Caco-2 (cell line): Measurements from ENCODE around the gene DCST1. TPM values are rescaled to one million over a fixed set of nuclear protein-coding genes. Genes with fewer than 3 reads are reported as not detected.

Experiments
- BruUV-seq: library from RNA; stranded (reverse); fragments of 400-500 nt; replicated peaks from 2 replicates; lab custom pipeline; 2021; lab: Mats Ljungman, UMichigan
- CTCF ChIA-PET: fragments of 300-600 bp; sonication (Branson Sonifier 250); formaldehyde crosslinking; loops from one replicate; lab custom pipeline; 2022; ENCODE audit warnings: antibody characterized with exemption; lab: Charles Lee
- POLR2A ChIA-PET: fragments of 300-600 bp; sonication (Branson Sonifier 250); formaldehyde crosslinking; loops from one replicate; lab custom pipeline; 2022; ENCODE audit warnings: antibody characterized with exemption; lab: Charles Lee
- DNase-seq, 2 experiments: peaks; one replicate each; pipeline versions ENCODE4 v3.0.0 to v3.0.0-alpha.2; 2020 to 2022
- H3K27me3 ChIP-seq: replicated peaks from 2 replicates; pipeline ENCODE4 v1.6.0; 2011; ENCODE audit warnings: low read length; ENCODE audit not compliant: control insufficient read depth, insufficient read depth
- H3K36me3 ChIP-seq: 2 replicates; pipeline ENCODE4 v1.5.1; 2011; ENCODE audit warnings: low read length; ENCODE audit not compliant: control insufficient read depth, insufficient read depth
- H3K4me1 ChIP-seq: fragments of 250-450 bp; sonication (Bioruptor Pico); 2 replicates; pipeline ENCODE4 v1.5.1; 2020; ENCODE audit warnings: mild to moderate bottlenecking
- H3K4me3 ChIP-seq: 2 replicates; pipeline ENCODE4 v1.5.1; 2011; ENCODE audit warnings: low read depth, mild to moderate bottlenecking, control low read depth, low read length
- H3K9me3 ChIP-seq: fragments of 250-450 bp; sonication (Bioruptor Pico); 2 replicates; pipeline ENCODE4 v1.5.1; 2020; ENCODE audit warnings: mild to moderate bottlenecking, moderate library complexity
- H3K27ac Mint-ChIP-seq: one replicate; pipeline ENCODE4 v1.8.0; 2022; ENCODE audit warnings: mixed read lengths; ENCODE audit not compliant: unreplicated experiment
- H3K27me3 Mint-ChIP-seq: one replicate; pipeline ENCODE4 v1.8.0; 2022; ENCODE audit warnings: mixed read lengths; ENCODE audit not compliant: insufficient read depth, unreplicated experiment
- H3K36me3 Mint-ChIP-seq: one replicate; pipeline ENCODE4 v1.8.0; 2022; ENCODE audit warnings: mild to moderate bottlenecking, mixed read lengths; ENCODE audit not compliant: insufficient read depth, unreplicated experiment
- H3K4me1 Mint-ChIP-seq: one replicate; pipeline ENCODE4 v1.8.0; 2022; ENCODE audit warnings: low read depth, mixed read lengths; ENCODE audit not compliant: unreplicated experiment
- H3K4me3 Mint-ChIP-seq: one replicate; pipeline ENCODE4 v1.8.0; 2022; ENCODE audit warnings: mild to moderate bottlenecking, moderate library complexity, mixed read lengths; ENCODE audit not compliant: unreplicated experiment
- H3K9me3 Mint-ChIP-seq: one replicate; pipeline ENCODE4 v1.8.0; 2022; ENCODE audit warnings: mixed read lengths; ENCODE audit not compliant: unreplicated experiment
- intact Hi-C: fragments of 100-400 bp; cut with micrococcal nuclease; formaldehyde crosslinking; loops from one replicate; pipeline ENCODE4 v1.10.0; 2022; ENCODE audit not compliant: unreplicated experiment
- total RNA-seq: library from RNA; stranded (reverse); gene quantifications from 2 replicates; pipeline ENCODE4 v1.2.3, GENCODE V29; 2022
- TF ChIP-seq, protein P1 (sequence below), 2 experiments: fragments of 200-600 bp in 1 of 2; IDR thresholded peaks; 1 replicate in 1 of 2; 2 replicates in 1 of 2; pipeline versions ENCODE4 v1.5.1 to v1.8.0; 2011 to 2022; ENCODE audit warnings: antibody characterized with exemption in 1 of 2, control low read depth in 1 of 2, inconsistent platforms in 1 of 2, low read depth in 1 of 2, low read length in 1 of 2, mild to moderate bottlenecking in 1 of 2, moderate library complexity in 1 of 2; ENCODE audit not compliant: insufficient read depth in 1 of 2, severe bottlenecking in 1 of 2, unreplicated experiment in 1 of 2

Gene DCST1
- total RNA-seq, 1 experiment from 2014 or later = not detected

DNA sequence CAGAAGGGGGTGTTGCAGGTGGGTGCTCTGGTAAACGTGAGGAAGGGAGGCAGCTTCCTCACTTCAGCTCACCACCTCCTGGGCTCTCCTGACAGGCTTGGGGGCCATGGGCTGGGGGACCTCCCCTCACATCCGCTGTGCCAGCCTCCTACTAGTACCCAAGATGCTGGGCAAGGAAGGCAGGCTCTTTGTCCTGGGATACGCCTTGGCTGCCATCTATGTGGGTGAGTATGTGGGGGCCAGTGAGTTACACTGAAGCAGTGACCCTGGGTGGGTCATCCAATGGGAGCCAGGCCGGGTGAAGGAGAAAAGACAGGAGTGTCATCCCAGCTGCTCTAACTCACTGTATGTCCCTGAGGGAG is 5.7 kb downstream of the DCST1 start:
- Histone ChIP-seq H3K9me3 (no peaks in the 10 kb centered on the region), H3K36me3 (no peaks in the 10 kb centered on the region), H3K4me1 (peaks cover 10% of the 10 kb centered on the region; the same call in 1 of the 2 replicates), H3K4me3 (no peak overlapping the region), H3K27me3 (no peaks in the 10 kb centered on the region)
- Mint-ChIP-seq H3K27ac (no peak overlapping the region), H3K4me3 (no peak overlapping the region), H3K36me3 (no peaks in the 10 kb centered on the region), H3K9me3 (no peaks in the 10 kb centered on the region), H3K27me3 (peaks cover 4% of the 10 kb centered on the region), H3K4me1 (peaks cover 17% of the 10 kb centered on the region)
- intact Hi-C loops = no loop called here
- TF ChIP-seq, protein P1, sequence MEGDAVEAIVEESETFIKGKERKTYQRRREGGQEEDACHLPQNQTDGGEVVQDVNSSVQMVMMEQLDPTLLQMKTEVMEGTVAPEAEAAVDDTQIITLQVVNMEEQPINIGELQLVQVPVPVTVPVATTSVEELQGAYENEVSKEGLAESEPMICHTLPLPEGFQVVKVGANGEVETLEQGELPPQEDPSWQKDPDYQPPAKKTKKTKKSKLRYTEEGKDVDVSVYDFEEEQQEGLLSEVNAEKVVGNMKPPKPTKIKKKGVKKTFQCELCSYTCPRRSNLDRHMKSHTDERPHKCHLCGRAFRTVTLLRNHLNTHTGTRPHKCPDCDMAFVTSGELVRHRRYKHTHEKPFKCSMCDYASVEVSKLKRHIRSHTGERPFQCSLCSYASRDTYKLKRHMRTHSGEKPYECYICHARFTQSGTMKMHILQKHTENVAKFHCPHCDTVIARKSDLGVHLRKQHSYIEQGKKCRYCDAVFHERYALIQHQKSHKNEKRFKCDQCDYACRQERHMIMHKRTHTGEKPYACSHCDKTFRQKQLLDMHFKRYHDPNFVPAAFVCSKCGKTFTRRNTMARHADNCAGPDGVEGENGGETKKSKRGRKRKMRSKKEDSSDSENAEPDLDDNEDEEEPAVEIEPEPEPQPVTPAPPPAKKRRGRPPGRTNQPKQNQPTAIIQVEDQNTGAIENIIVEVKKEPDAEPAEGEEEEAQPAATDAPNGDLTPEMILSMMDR (IDR thresholded peaks at IDR 0.05; ENCODE audit: insufficient read depth in 1 of 2, low read depth in 1 of 2, low read length in 1 of 2, severe bottlenecking in 1 of 2, unreplicated experiment in 1 of 2) = no peak
- POLR2A ChIA-PET = no interaction called here
- BruUV-seq = no TSS peak
- CTCF ChIA-PET = interaction anchor here (0.6 to 2.4 kb wide), 6 partner anchors 9 to 155 kb away, joined by 3 to 6 read pairs (median 5); partner anchors contain the start of gene ADAM15
- no peak for DNase-seq

DNA sequence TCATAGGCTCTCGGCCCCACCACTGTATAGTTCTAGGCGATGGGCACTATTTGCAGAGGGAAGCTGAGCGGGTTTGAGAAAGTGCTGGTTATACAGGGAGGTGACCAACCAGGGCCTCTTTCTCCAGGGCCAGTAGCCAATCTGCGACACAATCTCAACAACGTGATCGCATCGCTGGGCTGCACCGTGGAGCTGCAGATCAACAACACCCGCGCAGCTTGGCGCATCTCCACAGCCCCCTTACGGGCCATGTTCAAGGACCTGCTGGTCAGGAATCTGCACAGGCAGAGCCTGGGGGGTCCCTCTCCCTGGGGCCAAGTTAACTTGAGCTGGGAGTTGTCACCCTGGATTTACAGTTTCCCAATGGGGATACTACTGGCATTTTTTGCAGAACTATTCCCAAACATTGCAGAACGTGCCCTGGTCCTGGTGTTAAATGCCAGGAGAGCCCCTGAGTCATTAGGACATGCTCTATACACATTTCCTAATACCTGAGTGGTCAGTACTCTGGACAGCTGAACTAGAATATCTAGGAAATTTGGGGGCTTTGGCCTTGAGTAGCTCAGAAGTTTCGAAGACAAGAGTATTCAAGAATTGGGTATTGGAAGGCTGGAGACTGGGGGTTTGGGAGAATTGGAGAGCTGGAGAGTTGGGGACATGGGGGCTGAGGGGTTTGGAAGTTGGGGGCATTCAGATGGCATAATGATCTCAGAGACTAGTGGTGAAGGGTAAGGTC is 6.9 kb downstream of the DCST1 start:
- Histone ChIP-seq H3K9me3 (no peaks in the 10 kb centered on the region), H3K4me1 (peaks cover 10% of the 10 kb centered on the region; the same call in 1 of the 2 replicates), H3K4me3 (no peak overlapping the region), H3K27me3 (no peaks in the 10 kb centered on the region), H3K36me3 (no peaks in the 10 kb centered on the region)
- no peak overlapping the region for H3K4me3 Mint-ChIP-seq
- ChIA-PET POLR2A (no interaction called here), CTCF (interaction anchor here (0.7 to 2.0 kb wide), 5 partner anchors 10 to 133 kb away, joined by 3 to 6 read pairs (median 4); partner anchors contain the start of gene KRTCAP2)
- H3K9me3 Mint-ChIP-seq = no peaks in the 10 kb centered on the region
- no TSS peak for BruUV-seq
- H3K27me3 Mint-ChIP-seq = no peaks in the 10 kb centered on the region
- H3K27ac Mint-ChIP-seq = no peak overlapping the region
- H3K4me1 Mint-ChIP-seq = peaks cover 17% of the 10 kb centered on the region
- H3K36me3 Mint-ChIP-seq = no peaks in the 10 kb centered on the region
- no peak for DNase-seq
- TF ChIP-seq, protein P1 (IDR thresholded peaks at IDR 0.05; ENCODE audit: insufficient read depth in 1 of 2, low read depth in 1 of 2, low read length in 1 of 2, severe bottlenecking in 1 of 2, unreplicated experiment in 1 of 2) = no peak
- intact Hi-C loops = no loop called here

GRCh38 chr1:155042789-155043188 is 9.2 kb downstream of the DCST1 start:
- Histone ChIP-seq H3K36me3 (no peaks in the 10 kb centered on the region), H3K27me3 (no peaks in the 10 kb centered on the region), H3K4me3 (no peak overlapping the region), H3K4me1 (peaks cover 10% of the 10 kb centered on the region; the same call in 1 of the 2 replicates), H3K9me3 (no peaks in the 10 kb centered on the region)
- ChIA-PET CTCF (interaction anchor here (2.2 kb wide), 1 partner anchor 25 kb away, joined by 12 read pairs; no protein-coding TSS in a partner anchor), POLR2A (no interaction called here)
- no peaks in the 10 kb centered on the region for H3K27me3 Mint-ChIP-seq
- no peaks in the 10 kb centered on the region for H3K36me3 Mint-ChIP-seq
- no TSS peak for BruUV-seq
- TF ChIP-seq, protein P1 (IDR thresholded peaks at IDR 0.05; ENCODE audit: insufficient read depth in 1 of 2, low read depth in 1 of 2, low read length in 1 of 2, severe bottlenecking in 1 of 2, unreplicated experiment in 1 of 2) = no peak
- peaks cover 17% of the 10 kb centered on the region for H3K4me1 Mint-ChIP-seq
- no peak overlapping the region for H3K4me3 Mint-ChIP-seq
- H3K27ac Mint-ChIP-seq = no peak overlapping the region
- no peak for DNase-seq
- intact Hi-C loops = no loop called here
- no peaks in the 10 kb centered on the region for H3K9me3 Mint-ChIP-seq
